ENCODE measurements around the gene NAP1L5.

NAP1L5 gene

GRCh38 chr4:88731381-88731780 lies 33.8 kb upstream of the NAP1L5 start:
- TF ChIP-seq, protein P1, sequence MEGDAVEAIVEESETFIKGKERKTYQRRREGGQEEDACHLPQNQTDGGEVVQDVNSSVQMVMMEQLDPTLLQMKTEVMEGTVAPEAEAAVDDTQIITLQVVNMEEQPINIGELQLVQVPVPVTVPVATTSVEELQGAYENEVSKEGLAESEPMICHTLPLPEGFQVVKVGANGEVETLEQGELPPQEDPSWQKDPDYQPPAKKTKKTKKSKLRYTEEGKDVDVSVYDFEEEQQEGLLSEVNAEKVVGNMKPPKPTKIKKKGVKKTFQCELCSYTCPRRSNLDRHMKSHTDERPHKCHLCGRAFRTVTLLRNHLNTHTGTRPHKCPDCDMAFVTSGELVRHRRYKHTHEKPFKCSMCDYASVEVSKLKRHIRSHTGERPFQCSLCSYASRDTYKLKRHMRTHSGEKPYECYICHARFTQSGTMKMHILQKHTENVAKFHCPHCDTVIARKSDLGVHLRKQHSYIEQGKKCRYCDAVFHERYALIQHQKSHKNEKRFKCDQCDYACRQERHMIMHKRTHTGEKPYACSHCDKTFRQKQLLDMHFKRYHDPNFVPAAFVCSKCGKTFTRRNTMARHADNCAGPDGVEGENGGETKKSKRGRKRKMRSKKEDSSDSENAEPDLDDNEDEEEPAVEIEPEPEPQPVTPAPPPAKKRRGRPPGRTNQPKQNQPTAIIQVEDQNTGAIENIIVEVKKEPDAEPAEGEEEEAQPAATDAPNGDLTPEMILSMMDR (IDR thresholded peaks at IDR 0.05; ENCODE audit: poor library complexity, severe bottlenecking) = no peak
- Histone ChIP-seq H3K9me3 (ENCODE audit: severe bottlenecking) (no peaks in the 10 kb centered on the region), H3K4me3 (ENCODE audit: severe bottlenecking) (no peak overlapping the region), H3K27ac (ENCODE audit: poor library complexity, severe bottlenecking) (no peak overlapping the region), H3K36me3 (ENCODE audit: low read depth) (peaks cover 19% of the 10 kb centered on the region), H3K27me3 (ENCODE audit: insufficient read depth, poor library complexity, severe bottlenecking) (no peaks in the 10 kb centered on the region), H3K4me1 (ENCODE audit: insufficient read depth, poor library complexity, severe bottlenecking) (no peaks in the 10 kb centered on the region)
- no peak for ATAC-seq (ENCODE audit: low read depth)
- no peak for DNase-seq (ENCODE audit: low spot score)

DNA sequence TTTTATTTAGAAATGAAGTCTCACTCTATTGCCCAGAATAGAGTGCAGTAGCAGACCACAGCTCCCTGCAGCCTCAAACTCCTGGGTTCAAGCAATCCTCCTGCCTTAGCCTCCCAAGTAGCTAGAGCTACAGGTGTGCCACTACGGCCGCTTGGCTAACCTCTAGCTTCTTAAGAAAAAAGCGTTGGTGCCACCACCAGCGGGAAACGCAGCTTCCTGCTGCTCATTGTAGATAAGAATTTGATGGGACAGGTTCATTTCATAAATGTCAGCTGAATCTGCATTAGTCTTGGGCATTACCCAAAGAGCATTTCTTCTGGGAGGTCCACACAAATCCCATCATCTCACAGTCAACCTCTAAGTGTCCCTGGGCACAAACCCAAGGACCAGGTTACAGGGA lies 33.2 kb upstream of the NAP1L5 start:
- Histone ChIP-seq H3K9me3 (ENCODE audit: severe bottlenecking) (no peaks in the 10 kb centered on the region), H3K27ac (ENCODE audit: poor library complexity, severe bottlenecking) (no peak overlapping the region), H3K27me3 (ENCODE audit: insufficient read depth, poor library complexity, severe bottlenecking) (no peaks in the 10 kb centered on the region), H3K36me3 (ENCODE audit: low read depth) (peaks cover 24% of the 10 kb centered on the region), H3K4me3 (ENCODE audit: severe bottlenecking) (no peak overlapping the region), H3K4me1 (ENCODE audit: insufficient read depth, poor library complexity, severe bottlenecking) (no peaks in the 10 kb centered on the region)
- no peak for DNase-seq (ENCODE audit: low spot score)
- TF ChIP-seq, protein P1 (IDR thresholded peaks at IDR 0.05; ENCODE audit: poor library complexity, severe bottlenecking) = no peak
- ATAC-seq (ENCODE audit: low read depth) = no peak

GRCh38 chr4:88729146-88729760 lies 31.6 kb upstream of the NAP1L5 start:
- Histone ChIP-seq H3K36me3 (ENCODE audit: low read depth) (peaks cover 39% of the 10 kb centered on the region), H3K9me3 (ENCODE audit: severe bottlenecking) (no peaks in the 10 kb centered on the region), H3K27me3 (ENCODE audit: insufficient read depth, poor library complexity, severe bottlenecking) (no peaks in the 10 kb centered on the region), H3K4me1 (ENCODE audit: insufficient read depth, poor library complexity, severe bottlenecking) (no peaks in the 10 kb centered on the region), H3K4me3 (ENCODE audit: severe bottlenecking) (no peak overlapping the region), H3K27ac (ENCODE audit: poor library complexity, severe bottlenecking) (no peak overlapping the region)
- ATAC-seq (ENCODE audit: low read depth) (no peak), DNase-seq (ENCODE audit: low spot score) (no peak)
- TF ChIP-seq, protein P1 (IDR thresholded peaks at IDR 0.05; ENCODE audit: poor library complexity, severe bottlenecking) = no peak

DNA sequence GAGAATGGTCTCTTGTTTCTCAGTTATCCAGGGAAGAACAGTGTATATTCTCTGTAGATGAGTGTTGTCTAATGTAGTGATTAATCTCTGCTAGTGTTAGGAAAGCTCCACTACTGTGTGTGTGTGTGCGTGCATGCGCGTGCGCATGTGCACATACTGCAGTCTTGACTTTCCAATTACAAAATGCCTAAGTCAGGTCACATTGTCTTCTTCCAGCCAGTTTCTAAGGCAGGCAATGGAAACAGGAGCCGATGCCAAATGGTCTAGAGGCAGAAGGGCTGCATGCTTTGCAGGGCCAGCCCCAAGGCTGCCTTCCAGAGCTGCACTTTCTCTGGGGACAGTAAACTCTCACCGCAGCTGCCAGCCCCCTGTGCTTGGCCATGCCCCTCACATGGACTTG lies 30.5 kb upstream of the NAP1L5 start:
- Histone ChIP-seq H3K36me3 (ENCODE audit: low read depth) (peaks cover 50% of the 10 kb centered on the region), H3K9me3 (ENCODE audit: severe bottlenecking) (no peaks in the 10 kb centered on the region), H3K27me3 (ENCODE audit: insufficient read depth, poor library complexity, severe bottlenecking) (no peaks in the 10 kb centered on the region), H3K27ac (ENCODE audit: poor library complexity, severe bottlenecking) (no peak overlapping the region), H3K4me1 (ENCODE audit: insufficient read depth, poor library complexity, severe bottlenecking) (no peaks in the 10 kb centered on the region), H3K4me3 (ENCODE audit: severe bottlenecking) (no peak overlapping the region)
- TF ChIP-seq, protein P1 (IDR thresholded peaks at IDR 0.05; ENCODE audit: poor library complexity, severe bottlenecking) = no peak
- DNase-seq (ENCODE audit: low spot score) = no peak
- no peak for ATAC-seq (ENCODE audit: low read depth)

DNA sequence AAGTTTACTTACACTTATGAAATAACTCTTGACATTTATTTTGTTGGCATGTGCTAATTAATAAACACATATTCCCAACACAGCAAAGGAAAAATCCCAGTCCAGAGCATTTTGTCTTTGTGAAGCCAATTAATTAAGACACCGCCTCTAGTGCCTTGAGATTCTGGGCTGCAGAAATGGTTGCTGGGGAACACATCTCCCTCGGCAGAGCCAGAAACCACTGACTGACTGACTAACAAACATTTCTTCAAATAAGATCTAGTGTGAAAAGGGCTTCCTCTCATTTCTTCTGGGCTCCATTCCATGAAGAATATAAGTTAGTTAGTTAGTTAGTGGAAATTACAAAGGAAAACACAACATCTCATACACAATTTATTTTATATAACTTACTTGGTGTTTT lies 28.4 kb upstream of the NAP1L5 start:
- no peaks in the 10 kb centered on the region for H3K9me3 ChIP-seq (ENCODE audit: severe bottlenecking)
- ATAC-seq (ENCODE audit: low read depth) (no peak), DNase-seq (ENCODE audit: low spot score) (no peak)
- H3K36me3 ChIP-seq (ENCODE audit: low read depth) = peaks cover 67% of the 10 kb centered on the region
- no peak overlapping the region for H3K27ac ChIP-seq (ENCODE audit: poor library complexity, severe bottlenecking)
- no peaks in the 10 kb centered on the region for H3K27me3 ChIP-seq (ENCODE audit: insufficient read depth, poor library complexity, severe bottlenecking)
- H3K4me3 ChIP-seq (ENCODE audit: severe bottlenecking) = no peak overlapping the region
- TF ChIP-seq, protein P1 (IDR thresholded peaks at IDR 0.05; ENCODE audit: poor library complexity, severe bottlenecking) = no peak
- no peaks in the 10 kb centered on the region for H3K4me1 ChIP-seq (ENCODE audit: insufficient read depth, poor library complexity, severe bottlenecking)
